Testis (tissue), 2 donors: Measurements from ENCODE around the gene MMP25.

Experiments
- CTCF ChIP-seq, 3 experiments: fragments of 450-650 bp in 2 of 3; fragments of 200-600 bp in 1 of 3; sonication (generic) in 1 of 3; IDR thresholded peaks; one replicate each; pipeline ENCODE4 v1.5.1; 2016 to 2019; ENCODE audit warnings: antibody characterized with exemption in 3 of 3, mild to moderate bottlenecking in 2 of 3, moderate library complexity in 1 of 3
- POLR2A ChIP-seq: fragments of 450-650 bp; IDR thresholded peaks from one replicate; pipeline ENCODE4 v1.6.1; 2017; ENCODE audit warnings: antibody characterized with exemption, mild to moderate bottlenecking, moderate library complexity

- no peak for TF ChIP-seq CTCF (IDR thresholded peaks at IDR 0.05)
- TF ChIP-seq POLR2A = no peak
Observed at GRCh38 chr16:3080024-3080423, 33.7 kb downstream of the MMP25 start.
